GM12878 (cell line): ENCODE results near the gene PTPN14. TPM values are rescaled to one million over a fixed set of nuclear protein-coding genes. Genes with fewer than 3 reads are reported as not detected.

Experiments
- ATAC-seq: fragments of 200-7000 bp; cut with Tn5 transposase; 3 replicates; pipeline ENCODE4 v1.9.1; 2020; ENCODE audit warnings: mild to moderate bottlenecking, moderate library complexity
- BruUV-seq: library from RNA; stranded (reverse); fragments of 400-500 nt; replicated peaks from 2 replicates; lab custom pipeline; 2021; lab: Mats Ljungman, UMichigan
- CTCF ChIA-PET: fragments of 300-600 bp; sonication (Branson Sonifier 250); formaldehyde crosslinking; extraction: SDS; loops from one replicate; lab custom pipeline; 2021; ENCODE audit warnings: inconsistent platforms; lab: Yijun Ruan, JAX
- POLR2A ChIA-PET: fragments of 350-600 bp; formaldehyde crosslinking; extraction: SDS; loops from one replicate; lab custom pipeline; 2021; ENCODE audit warnings: inconsistent platforms; lab: Charles Lee
- RAD21 ChIA-PET: fragments of 300-600 bp; sonication (Branson Sonifier 250); formaldehyde crosslinking; loops from one replicate; lab custom pipeline; 2023; ENCODE audit warnings: antibody characterized with exemption; ENCODE audit not compliant: unreplicated experiment; lab: Charles Lee
- SMC1A ChIA-PET: fragments of 300-600 bp; sonication (Branson Sonifier 250); formaldehyde crosslinking; loops from one replicate; lab custom pipeline; 2023; ENCODE audit not compliant: unreplicated experiment, uncharacterized antibody; lab: Charles Lee
- DNase-seq: peaks from one replicate; pipeline ENCODE4 v3.0.0-alpha.2; 2011; ENCODE audit warnings: low read depth, low spot score
- FAIRE-seq: peaks from 3 replicates; lab custom pipeline; 2011; peaks lifted over from hg19 to GRCh38; lab: Jason Lieb, UNC
- H2AFZ ChIP-seq: 2 replicates; pipeline ENCODE4 v1.6.0; 2011; ENCODE audit warnings: low read depth, low read length, control low read depth; ENCODE audit not compliant: control insufficient read depth
- H3K27ac ChIP-seq: 2 replicates; pipeline ENCODE4 v1.5.1; 2011; ENCODE audit warnings: control low read depth; ENCODE audit not compliant: control insufficient read depth, insufficient read depth
- H3K27me3 ChIP-seq, 2 experiments: replicated peaks in 1 of 2; 2 replicates each; pipeline versions ENCODE4 v1.6.0 to v1.6.1; 2011; ENCODE audit warnings: low read length in 1 of 2; ENCODE audit not compliant: control insufficient read depth in 2 of 2, insufficient read depth in 2 of 2
- H3K36me3 ChIP-seq, 2 experiments: 2 replicates each; pipeline ENCODE4 v1.5.1; 2011; ENCODE audit warnings: low read length in 1 of 2; ENCODE audit not compliant: control insufficient read depth in 2 of 2, insufficient read depth in 2 of 2
- H3K4me1 ChIP-seq: 2 replicates; pipeline ENCODE4 v1.6.1; 2011; ENCODE audit warnings: mild to moderate bottlenecking, low read length, moderate library complexity, mixed read lengths; ENCODE audit not compliant: control insufficient read depth, insufficient read depth
- H3K4me2 ChIP-seq: 2 replicates; pipeline ENCODE4 v1.6.0; 2011; ENCODE audit warnings: control low read depth; ENCODE audit not compliant: control insufficient read depth, insufficient read depth
- H3K4me3 ChIP-seq: fragments of 200-600 bp; sonication (generic); 2 replicates; pipeline ENCODE4 v1.5.1; 2016
- H3K79me2 ChIP-seq: 2 replicates; pipeline ENCODE4 v1.6.0; 2011; ENCODE audit warnings: low read length; ENCODE audit not compliant: control insufficient read depth, insufficient read depth
- H3K9ac ChIP-seq: 2 replicates; pipeline ENCODE4 v1.8.0; 2011; ENCODE audit warnings: low read length, control low read depth, mixed read lengths; ENCODE audit not compliant: control insufficient read depth, insufficient read depth
- H3K9me3 ChIP-seq: replicated peaks from 3 replicates; pipeline ENCODE4 v1.5.1; 2011; ENCODE audit warnings: mild to moderate bottlenecking, low read length; ENCODE audit not compliant: control insufficient read depth, insufficient read depth
- H4K20me1 ChIP-seq: 2 replicates; pipeline ENCODE4 v1.6.0; 2011; ENCODE audit not compliant: control insufficient read depth, insufficient read depth
- ATF7 ChIP-seq: fragments of 450-650 bp; IDR thresholded peaks from 2 replicates; pipeline ENCODE4 v1.6.1; 2016; ENCODE audit warnings: low read depth, mild to moderate bottlenecking
- EED ChIP-seq: sonication (generic); IDR thresholded peaks from 2 replicates; pipeline ENCODE4 v1.6.1; 2016; ENCODE audit warnings: antibody characterized with exemption, low read depth
- EZH2 ChIP-seq: IDR thresholded peaks from 2 replicates; pipeline ENCODE4 v1.6.1; 2012; ENCODE audit warnings: low read depth, mild to moderate bottlenecking, control low read depth, inconsistent platforms, low read length, borderline replicate concordance; ENCODE audit not compliant: control insufficient read depth
- LARP7 ChIP-seq: fragments of 450-650 bp; IDR thresholded peaks from 2 replicates; pipeline ENCODE4 v1.6.1; 2017; ENCODE audit warnings: mild to moderate bottlenecking
- MYB ChIP-seq: fragments of 150-350 bp; IDR thresholded peaks from 2 replicates; pipeline ENCODE4 v1.6.1; 2014; ENCODE audit warnings: mild to moderate bottlenecking, low read depth, low read length, borderline replicate concordance
- NFYA ChIP-seq: IDR thresholded peaks from 2 replicates; pipeline ENCODE4 v1.6.1; 2011; ENCODE audit warnings: low read depth, mild to moderate bottlenecking, low read length, improper control_type of control experiment, borderline replicate concordance
- NR2F1 ChIP-seq: fragments of 450-650 bp; conservative IDR thresholded peaks from 2 replicates; pipeline ENCODE4 v1.6.1; 2017; ENCODE audit warnings: mild to moderate bottlenecking
- POLR2A ChIP-seq: IDR thresholded peaks from 2 replicates; pipeline ENCODE4 v1.6.1; 2011; ENCODE audit warnings: low read depth, mild to moderate bottlenecking, low read length
- ZNF217 ChIP-seq: fragments of 450-650 bp; IDR thresholded peaks from 2 replicates; pipeline ENCODE4 v1.6.1; 2017; ENCODE audit warnings: antibody characterized with exemption, mild to moderate bottlenecking
- WGBS: methylation state at CpG from one replicate; pipeline ENCODE4 v1.1.6; 2016; ENCODE audit warnings: low lambda C conversion rate; ENCODE audit not compliant: insufficient replicate concordance, insufficient coverage; ENCODE audit errors: missing lambda C conversion rate; 5-methylcytosine and 5-hydroxymethylcytosine counted together
- in situ Hi-C: fragments of 300-500 bp; cut with MboI; formaldehyde crosslinking; loops from 9 replicates; pipeline ENCODE4 v1.14.3; 2018; ENCODE audit warnings: mixed read lengths
- intact Hi-C: fragments of 100-400 bp; cut with micrococcal nuclease; formaldehyde crosslinking; loops from one replicate; pipeline ENCODE4 v1.14.2; 2022; ENCODE audit not compliant: unreplicated experiment
- polyA plus RNA-seq, 11 experiments: library from polyadenylated mRNA; depleted of rRNA in 4 of 11; unstranded in 6 of 11; stranded (reverse) in 5 of 11; fragments of >200 nt; fragmentation: Nextera tagmentation in 4 of 11; fragmentation: Illumina TruSeq in 1 of 11; extraction: Ambion mirVana in 4 of 11; extraction: Trizol in 1 of 11; gene quantifications; 1 replicate in 1 of 11; 2 replicates in 10 of 11; pipeline versions ENCODE4 v1.2.1 to v1.2.3, GENCODE V29; 2011 to 2016; ENCODE audit warnings: inconsistent platforms in 2 of 11, missing spikeins in 2 of 11, low read depth in 1 of 11
- total RNA-seq, 4 experiments: library from RNA; depleted of rRNA in 3 of 4; stranded (reverse); fragments of >200 nt in 3 of 4; fragmentation: Illumina TruSeq in 1 of 4; extraction: Trizol in 1 of 4; gene quantifications; 2 replicates each; pipeline versions ENCODE4 v1.2.1 to v1.2.3, GENCODE V29; 2013 to 2021
- TF ChIP-seq, protein P1 (sequence below): IDR thresholded peaks from 2 replicates; pipeline ENCODE4 v1.6.1; 2011; ENCODE audit warnings: mild to moderate bottlenecking, low read depth, low read length, moderate library complexity; ENCODE audit not compliant: insufficient replicate concordance
- TF ChIP-seq, protein P2 (sequence below): fragments of 450-650 bp; IDR thresholded peaks from 2 replicates; pipeline ENCODE4 v1.6.1; 2017; ENCODE audit warnings: low read depth, mild to moderate bottlenecking, moderate library complexity
- TF ChIP-seq, protein P3 (sequence below): fragments of 450-650 bp; IDR thresholded peaks from 2 replicates; pipeline ENCODE4 v1.6.1; 2017; ENCODE audit warnings: mild to moderate bottlenecking, moderate library complexity
- TF ChIP-seq, protein P4 (sequence below): fragments of 450-650 bp; formaldehyde crosslinking; IDR thresholded peaks from 2 replicates; pipeline ENCODE4 v1.5.0; 2022; ENCODE audit warnings: mild to moderate bottlenecking, missing genetic modification characterization

PTPN14 gene
- total and polyA plus RNA-seq, 10 of the 15 experiments (the other 5 are each of a cell fraction or from before 2014, with no cell fraction given), result 0.05 to 5.1 (median 0.44) TPM

DNA sequence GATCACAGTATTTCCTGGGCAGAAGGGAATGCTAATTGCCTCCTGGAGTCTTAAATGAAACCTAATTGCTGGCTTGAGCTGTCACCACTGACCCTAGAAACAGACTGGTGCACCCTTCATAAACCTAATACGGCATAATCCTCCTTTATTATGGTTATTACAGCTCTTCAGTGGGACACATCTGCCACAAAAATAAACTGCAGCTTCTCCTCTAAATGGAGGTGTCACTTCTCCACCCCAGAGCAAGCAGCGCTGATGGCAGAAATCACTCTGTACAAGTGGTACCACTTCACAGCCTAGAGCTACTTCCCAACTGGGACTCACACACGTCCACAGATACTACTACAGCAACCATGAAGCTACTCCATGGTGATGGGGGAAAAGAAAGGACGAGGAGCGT is 11.1 kb downstream of the PTPN14 start:
- ATAC-seq (no peak), DNase-seq (no peak), FAIRE-seq (no peak)
- ChIA-PET SMC1A (interaction anchor here (0.9 to 6.4 kb wide), 13 partner anchors 9 to 207 kb away, joined by 3 to 83 read pairs (median 15); partner anchors contain the start of gene PTPN14), RAD21 (interaction anchor here (0.8 to 6.2 kb wide), 10 partner anchors 9 to 136 kb away, joined by 3 to 51 read pairs (median 6); partner anchors contain the start of gene PTPN14), CTCF (interaction anchor here (1.0 to 2.5 kb wide), 6 partner anchors 9 to 213 kb away, joined by 3 to 9 read pairs (median 4); no protein-coding TSS in a partner anchor), POLR2A (interaction anchor here (0.6 to 4.5 kb wide), 6 partner anchors 10 to 96 kb away, joined by 3 to 40 read pairs (median 3); partner anchors contain the start of gene PTPN14)
- in situ Hi-C loops (no loop called here), intact Hi-C loops (no loop called here)
- Histone ChIP-seq H3K36me3 (no peaks in the 10 kb centered on the region), H3K79me2 (no peaks in the 10 kb centered on the region), H2AFZ (no peak overlapping the region), H3K9me3 (no peaks in the 10 kb centered on the region), H3K4me3 (no peak overlapping the region), H3K4me2 (no peak overlapping the region), H3K27ac (no peak overlapping the region), H3K27me3 (no peaks in the 10 kb centered on the region; a peak in 1 of 4 replicates), H3K4me1 (no peaks in the 10 kb centered on the region), H3K9ac (no peak overlapping the region), H4K20me1 (no peaks in the 10 kb centered on the region)
- BruUV-seq, result no TSS peak
- WGBS, result 20% methylated on average over 5 of the region's 5 CpGs
- TF ChIP-seq EZH2, result no peak
- no peak for TF ChIP-seq ZNF217
- no peak for TF ChIP-seq EED
- TF ChIP-seq, protein P1, sequence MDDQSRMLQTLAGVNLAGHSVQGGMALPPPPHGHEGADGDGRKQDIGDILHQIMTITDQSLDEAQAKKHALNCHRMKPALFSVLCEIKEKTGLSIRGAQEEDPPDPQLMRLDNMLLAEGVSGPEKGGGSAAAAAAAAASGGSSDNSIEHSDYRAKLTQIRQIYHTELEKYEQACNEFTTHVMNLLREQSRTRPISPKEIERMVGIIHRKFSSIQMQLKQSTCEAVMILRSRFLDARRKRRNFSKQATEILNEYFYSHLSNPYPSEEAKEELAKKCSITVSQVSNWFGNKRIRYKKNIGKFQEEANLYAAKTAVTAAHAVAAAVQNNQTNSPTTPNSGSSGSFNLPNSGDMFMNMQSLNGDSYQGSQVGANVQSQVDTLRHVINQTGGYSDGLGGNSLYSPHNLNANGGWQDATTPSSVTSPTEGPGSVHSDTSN, result no peak
- TF ChIP-seq LARP7, result no peak
- no peak for TF ChIP-seq POLR2A
- no peak for TF ChIP-seq NR2F1
- TF ChIP-seq, protein P2, sequence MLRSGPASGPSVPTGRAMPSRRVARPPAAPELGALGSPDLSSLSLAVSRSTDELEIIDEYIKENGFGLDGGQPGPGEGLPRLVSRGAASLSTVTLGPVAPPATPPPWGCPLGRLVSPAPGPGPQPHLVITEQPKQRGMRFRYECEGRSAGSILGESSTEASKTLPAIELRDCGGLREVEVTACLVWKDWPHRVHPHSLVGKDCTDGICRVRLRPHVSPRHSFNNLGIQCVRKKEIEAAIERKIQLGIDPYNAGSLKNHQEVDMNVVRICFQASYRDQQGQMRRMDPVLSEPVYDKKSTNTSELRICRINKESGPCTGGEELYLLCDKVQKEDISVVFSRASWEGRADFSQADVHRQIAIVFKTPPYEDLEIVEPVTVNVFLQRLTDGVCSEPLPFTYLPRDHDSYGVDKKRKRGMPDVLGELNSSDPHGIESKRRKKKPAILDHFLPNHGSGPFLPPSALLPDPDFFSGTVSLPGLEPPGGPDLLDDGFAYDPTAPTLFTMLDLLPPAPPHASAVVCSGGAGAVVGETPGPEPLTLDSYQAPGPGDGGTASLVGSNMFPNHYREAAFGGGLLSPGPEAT, result no peak
- TF ChIP-seq, protein P3, sequence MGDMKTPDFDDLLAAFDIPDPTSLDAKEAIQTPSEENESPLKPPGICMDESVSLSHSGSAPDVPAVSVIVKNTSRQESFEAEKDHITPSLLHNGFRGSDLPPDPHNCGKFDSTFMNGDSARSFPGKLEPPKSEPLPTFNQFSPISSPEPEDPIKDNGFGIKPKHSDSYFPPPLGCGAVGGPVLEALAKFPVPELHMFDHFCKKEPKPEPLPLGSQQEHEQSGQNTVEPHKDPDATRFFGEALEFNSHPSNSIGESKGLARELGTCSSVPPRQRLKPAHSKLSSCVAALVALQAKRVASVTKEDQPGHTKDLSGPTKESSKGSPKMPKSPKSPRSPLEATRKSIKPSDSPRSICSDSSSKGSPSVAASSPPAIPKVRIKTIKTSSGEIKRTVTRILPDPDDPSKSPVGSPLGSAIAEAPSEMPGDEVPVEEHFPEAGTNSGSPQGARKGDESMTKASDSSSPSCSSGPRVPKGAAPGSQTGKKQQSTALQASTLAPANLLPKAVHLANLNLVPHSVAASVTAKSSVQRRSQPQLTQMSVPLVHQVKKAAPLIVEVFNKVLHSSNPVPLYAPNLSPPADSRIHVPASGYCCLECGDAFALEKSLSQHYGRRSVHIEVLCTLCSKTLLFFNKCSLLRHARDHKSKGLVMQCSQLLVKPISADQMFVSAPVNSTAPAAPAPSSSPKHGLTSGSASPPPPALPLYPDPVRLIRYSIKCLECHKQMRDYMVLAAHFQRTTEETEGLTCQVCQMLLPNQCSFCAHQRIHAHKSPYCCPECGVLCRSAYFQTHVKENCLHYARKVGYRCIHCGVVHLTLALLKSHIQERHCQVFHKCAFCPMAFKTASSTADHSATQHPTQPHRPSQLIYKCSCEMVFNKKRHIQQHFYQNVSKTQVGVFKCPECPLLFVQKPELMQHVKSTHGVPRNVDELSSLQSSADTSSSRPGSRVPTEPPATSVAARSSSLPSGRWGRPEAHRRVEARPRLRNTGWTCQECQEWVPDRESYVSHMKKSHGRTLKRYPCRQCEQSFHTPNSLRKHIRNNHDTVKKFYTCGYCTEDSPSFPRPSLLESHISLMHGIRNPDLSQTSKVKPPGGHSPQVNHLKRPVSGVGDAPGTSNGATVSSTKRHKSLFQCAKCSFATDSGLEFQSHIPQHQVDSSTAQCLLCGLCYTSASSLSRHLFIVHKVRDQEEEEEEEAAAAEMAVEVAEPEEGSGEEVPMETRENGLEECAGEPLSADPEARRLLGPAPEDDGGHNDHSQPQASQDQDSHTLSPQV, result no peak
- TF ChIP-seq MYB, result no peak
- TF ChIP-seq, protein P4, sequence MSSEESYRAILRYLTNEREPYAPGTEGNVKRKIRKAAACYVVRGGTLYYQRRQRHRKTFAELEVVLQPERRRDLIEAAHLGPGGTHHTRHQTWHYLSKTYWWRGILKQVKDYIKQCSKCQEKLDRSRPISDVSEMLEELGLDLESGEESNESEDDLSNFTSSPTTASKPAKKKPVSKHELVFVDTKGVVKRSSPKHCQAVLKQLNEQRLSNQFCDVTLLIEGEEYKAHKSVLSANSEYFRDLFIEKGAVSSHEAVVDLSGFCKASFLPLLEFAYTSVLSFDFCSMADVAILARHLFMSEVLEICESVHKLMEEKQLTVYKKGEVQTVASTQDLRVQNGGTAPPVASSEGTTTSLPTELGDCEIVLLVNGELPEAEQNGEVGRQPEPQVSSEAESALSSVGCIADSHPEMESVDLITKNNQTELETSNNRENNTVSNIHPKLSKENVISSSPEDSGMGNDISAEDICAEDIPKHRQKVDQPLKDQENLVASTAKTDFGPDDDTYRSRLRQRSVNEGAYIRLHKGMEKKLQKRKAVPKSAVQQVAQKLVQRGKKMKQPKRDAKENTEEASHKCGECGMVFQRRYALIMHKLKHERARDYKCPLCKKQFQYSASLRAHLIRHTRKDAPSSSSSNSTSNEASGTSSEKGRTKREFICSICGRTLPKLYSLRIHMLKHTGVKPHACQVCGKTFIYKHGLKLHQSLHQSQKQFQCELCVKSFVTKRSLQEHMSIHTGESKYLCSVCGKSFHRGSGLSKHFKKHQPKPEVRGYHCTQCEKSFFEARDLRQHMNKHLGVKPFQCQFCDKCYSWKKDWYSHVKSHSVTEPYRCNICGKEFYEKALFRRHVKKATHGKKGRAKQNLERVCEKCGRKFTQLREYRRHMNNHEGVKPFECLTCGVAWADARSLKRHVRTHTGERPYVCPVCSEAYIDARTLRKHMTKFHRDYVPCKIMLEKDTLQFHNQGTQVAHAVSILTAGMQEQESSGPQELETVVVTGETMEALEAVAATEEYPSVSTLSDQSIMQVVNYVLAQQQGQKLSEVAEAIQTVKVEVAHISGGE, result no peak
- TF ChIP-seq NFYA, result no peak
- TF ChIP-seq ATF7, result no peak
